GM19328 (cell line): ENCODE results near the gene MACROH2A1.

Experiments used
- ATAC-seq: cut with Tn5 transposase; IDR thresholded peaks from one replicate; pipeline ENCODE4 v1.9.1; 2021; ENCODE audit warnings: mild to moderate bottlenecking, moderate library complexity; ENCODE audit not compliant: unreplicated experiment

MACROH2A1 gene

DNA sequence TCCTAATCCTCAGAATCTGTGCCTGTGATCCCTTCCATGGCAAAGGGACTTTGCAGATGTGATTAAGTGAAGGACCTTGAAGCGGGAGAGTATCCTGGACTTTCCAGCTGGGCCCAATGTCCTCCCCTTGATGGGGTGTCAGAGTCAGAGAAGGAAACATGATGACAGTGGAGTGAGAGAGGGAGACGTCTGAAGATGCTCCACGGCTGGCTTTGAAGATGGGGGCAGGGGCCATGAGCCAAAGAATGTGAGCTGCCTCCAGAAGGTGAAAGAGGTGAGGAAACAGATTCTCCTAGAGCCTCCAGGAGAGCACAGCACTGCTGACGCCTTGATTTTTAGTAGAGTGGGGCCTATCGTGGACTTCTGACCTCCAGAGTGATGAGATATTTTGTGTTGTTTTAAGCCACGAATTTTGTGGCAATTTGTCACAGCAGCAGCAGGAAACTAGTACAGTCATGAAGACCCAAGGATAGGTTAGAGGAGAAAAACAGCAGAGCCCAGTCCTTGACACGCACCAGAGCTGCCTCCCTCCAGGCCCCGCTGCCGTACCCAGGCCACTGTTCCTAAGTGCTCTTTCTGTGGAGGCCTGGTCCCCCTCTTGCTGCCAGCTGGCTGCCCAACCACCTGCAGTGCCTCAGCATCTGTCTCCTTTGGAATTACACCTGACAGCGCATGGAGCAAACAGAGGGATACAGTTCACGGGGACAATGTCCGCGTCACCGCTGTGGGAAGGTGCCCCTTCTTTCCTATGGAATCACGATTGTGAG, 78.1 kb downstream of the MACROH2A1 start:
- no peak for ATAC-seq

- no peak for ATAC-seq
Observed at GRCh38 chr5:135319928-135320606, 79.0 kb downstream of the MACROH2A1 start.

- ATAC-seq, result no peak
Observed at GRCh38 chr5:135319458-135319857, 79.6 kb downstream of the MACROH2A1 start.

DNA sequence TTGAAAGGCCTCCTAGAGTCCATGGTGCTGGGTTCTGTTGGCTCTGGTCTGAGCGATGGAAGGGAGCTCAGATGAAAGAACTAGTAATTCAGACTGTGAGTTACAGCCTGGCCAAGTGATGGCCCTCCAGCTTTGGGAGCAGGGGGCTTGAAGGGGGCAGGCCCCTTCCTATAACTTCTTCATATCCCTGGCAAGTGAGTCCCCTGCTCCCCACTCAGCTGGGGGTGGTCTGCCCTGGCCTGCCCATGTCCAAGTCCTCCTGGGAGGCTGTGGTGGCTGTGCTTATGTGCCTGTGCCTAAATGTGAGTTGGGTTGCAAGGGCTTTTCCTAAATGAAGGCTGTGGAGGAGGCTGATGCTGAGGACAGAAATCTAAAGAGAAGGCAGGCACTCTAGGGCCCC, 80.1 kb downstream of the MACROH2A1 start:
- ATAC-seq, result no peak

GRCh38 chr5:135318037-135318436, 81.0 kb downstream of the MACROH2A1 start:
- ATAC-seq, result no peak

GRCh38 chr5:135317286-135317685, 81.7 kb downstream of the MACROH2A1 start:
- no peak for ATAC-seq

- ATAC-seq, result no peak
Observed at GRCh38 chr5:135315386-135315785, 83.6 kb downstream of the MACROH2A1 start.

DNA sequence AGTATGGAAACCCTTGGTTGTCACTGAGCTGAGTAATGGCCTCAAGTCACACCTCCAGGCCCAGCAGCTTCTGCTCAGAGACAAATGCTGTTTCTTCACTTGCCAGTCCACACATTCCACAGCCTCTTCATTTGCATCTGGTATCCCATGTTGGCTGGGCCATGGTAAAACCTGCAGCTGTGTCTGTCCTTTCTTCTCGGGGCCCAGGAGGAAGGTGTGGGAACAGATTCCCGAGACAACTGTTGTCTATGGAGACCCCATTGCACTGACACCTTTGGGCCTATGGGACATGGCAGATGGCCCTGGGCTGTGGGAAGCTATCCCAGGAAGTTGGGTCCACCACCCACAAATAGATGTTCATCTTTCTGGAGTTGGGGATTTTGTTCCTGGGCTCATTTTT, 85.1 kb downstream of the MACROH2A1 start:
- ATAC-seq, result no peak

- ATAC-seq, result no peak
Observed at GRCh38 chr5:135313405-135313804, 85.6 kb downstream of the MACROH2A1 start.

GRCh38 chr5:135312255-135312935, 86.6 kb downstream of the MACROH2A1 start:
- no peak for ATAC-seq

DNA sequence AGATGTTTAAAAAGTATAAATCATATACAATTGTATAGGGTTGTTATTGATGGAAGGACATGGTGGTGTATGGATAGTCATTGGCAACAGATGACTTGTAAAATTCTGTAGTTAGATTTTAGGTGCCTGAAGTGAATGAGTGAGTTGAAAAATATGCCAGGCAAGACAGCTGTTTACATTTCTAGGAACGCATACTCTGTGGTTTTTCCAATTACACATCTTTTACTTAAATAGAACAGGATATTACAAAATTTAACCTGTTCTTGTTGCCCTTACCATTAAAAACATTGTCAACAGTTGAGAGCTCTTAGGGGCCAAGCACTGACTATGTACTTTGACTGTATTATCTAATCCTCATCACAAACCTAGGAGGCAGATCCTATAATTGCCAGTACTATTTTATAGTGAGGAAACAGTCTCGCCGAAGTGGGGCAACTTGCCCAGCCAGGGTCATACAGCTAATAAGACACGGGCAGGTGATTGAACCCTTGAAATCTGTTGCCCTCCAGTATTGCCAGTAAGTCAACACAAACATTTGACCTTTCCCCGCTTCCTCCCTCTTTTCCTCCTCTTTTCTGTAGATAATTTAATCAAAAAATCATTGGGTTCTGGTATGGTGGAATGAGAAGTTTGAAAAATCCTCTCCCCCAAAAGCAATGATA, 88.6 kb downstream of the MACROH2A1 start:
- ATAC-seq, result no peak

DNA sequence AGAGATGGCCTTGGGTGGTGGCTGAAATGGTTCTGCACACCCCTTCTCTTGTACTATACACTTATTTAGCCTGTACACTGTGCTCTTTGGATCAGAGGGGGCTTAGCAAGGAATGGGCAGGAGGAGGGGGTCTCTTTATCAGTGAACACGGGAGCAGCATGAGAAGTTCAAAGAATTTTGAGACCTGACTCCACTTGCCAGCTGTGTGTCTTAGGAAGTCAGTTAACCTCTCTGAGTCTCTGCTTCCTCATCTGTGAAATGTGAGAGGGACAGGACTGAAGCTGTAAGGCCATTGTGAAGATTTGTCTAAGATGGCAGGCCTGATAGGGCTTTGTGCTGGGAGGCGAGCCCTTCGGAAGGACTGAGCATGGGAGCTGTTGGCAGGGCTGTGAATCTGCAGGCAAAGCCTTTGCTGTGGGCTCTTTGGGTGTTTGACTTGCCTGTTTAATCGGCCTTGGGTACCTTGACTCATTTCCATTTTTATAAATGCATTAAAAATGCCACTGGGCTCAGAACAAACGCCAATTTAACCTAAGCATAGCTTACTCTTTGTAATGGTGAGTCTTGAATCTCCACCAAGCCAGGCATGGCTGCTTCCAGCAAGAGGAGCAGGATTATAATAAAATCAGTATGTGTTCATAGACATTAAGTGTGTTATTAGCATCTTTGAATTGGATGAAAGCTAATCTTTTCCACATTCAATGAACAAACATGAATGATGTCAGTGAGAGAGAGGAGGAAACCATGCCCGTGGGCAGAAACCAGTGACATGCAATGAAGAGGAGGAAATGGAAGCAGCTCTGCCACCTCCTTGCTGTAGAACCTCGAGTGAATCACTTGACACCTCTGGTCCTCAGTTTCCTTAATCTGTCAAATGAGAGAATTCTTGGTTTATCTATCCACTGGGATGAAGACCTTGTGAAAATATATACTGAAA, 89.4 kb downstream of the MACROH2A1 start:
- ATAC-seq, result no peak

GRCh38 chr5:135308752-135309151, 90.3 kb downstream of the MACROH2A1 start:
- no peak for ATAC-seq

DNA sequence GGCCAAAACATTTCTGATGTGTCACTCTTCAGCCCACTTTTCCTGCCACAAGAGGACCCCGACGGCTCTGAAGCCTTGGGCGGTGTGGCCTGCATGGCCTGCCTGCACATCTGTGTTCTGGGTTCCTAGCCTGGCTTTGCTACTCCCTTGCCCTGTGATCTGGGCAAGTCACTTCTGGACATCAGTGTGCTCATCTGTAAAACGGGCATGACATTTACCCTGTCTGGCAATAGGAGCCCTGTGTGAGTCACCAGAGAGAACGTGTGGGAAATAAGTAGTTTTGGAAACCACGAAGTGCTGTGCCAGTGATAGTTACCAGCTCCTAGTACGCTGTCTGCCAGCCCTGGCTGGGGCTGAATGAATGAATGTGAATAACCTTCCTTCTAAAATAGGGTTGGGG, 90.8 kb downstream of the MACROH2A1 start:
- no peak for ATAC-seq

GRCh38 chr5:135307143-135307903, 91.7 kb downstream of the MACROH2A1 start:
- ATAC-seq, result no peak

- no peak for ATAC-seq
Observed at GRCh38 chr5:135306557-135306956, 92.5 kb downstream of the MACROH2A1 start.

DNA sequence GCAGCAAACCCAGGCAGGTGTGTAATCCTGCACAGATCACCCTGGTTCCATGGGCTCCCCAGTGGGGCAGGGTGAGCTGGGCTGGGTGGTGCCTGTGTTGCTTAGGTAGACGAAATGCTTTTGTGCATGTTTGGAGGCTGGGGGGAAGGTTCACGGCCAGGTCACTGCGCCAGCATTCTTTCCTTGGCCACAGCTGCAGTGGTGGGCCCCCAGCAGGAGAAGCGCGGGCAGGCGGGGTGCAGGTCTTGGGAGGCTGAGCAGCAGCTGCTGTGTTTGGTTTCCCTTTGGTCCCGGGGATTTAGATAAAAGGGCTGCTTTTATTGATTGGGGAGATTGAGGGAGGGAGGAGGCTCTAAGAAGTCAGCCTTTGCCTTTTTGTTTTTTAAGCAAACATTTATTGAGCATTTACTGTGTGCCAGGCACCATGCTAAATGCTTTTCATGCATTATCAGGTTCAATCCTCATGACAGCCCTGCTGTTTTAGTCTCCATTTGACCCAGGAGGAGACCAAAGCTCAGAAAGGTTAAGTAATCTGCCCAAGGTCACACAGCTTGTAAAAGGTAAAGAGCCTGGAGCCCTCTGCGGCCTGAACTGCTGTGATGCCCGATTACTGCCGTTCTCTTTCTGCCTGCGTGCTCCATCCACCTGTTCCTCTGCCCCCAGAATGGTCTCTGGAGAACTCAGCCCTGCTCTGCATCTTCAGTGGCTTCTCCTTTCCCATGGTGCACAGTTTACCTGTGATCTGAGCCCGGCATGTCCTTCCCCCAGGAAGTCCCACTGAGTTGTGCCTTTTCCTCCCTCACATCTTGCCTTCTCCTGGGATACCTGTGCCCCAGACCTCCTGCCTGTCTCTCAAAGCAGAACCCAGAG, 94.4 kb downstream of the MACROH2A1 start:
- ATAC-seq, result no peak

DNA sequence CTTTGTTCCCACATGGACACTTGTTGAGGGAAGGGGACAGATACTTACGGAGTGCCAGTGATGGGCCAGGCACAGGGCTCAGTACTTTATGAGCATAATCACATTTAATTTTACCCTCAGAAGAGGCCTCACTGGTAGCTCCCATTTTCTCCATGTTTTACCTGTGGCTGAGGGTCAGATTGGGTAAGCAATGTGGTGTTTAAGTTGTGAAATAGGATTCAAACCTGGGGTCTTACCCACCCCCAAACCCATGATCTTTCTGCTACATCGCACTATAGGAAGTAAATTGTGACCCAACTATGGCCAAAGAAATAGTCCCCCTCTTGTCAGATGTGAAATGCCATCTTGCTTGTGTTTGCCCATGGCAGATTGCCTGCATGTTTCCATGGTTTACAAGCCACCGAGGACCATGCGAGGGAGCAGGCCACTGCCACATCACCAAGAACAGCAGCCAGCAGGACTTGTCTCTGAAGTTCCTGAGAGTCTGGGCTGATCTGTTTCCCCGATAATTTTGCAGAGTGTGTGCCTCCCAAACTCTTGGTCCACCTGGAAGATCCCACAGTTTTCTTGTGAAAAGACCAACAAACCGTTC, 95.4 kb downstream of the MACROH2A1 start:
- no peak for ATAC-seq
